ENCODE measurements around the gene GSN. TPM values are rescaled to one million over a fixed set of nuclear protein-coding genes. Genes with fewer than 3 reads are reported as not detected.

GSN gene
- total RNA-seq, 2 experiments from 2014 or later, result 2.9 to 3.4 TPM

GRCh38 chr9:121268598-121268850 is 562 bp downstream of the GSN start:
- CTCF ChIA-PET, result interaction anchor here (1.1 to 3.2 kb wide), 4 partner anchors 10 to 51 kb away, joined by 3 to 20 read pairs (median 8); no protein-coding TSS in a partner anchor
- peak overlapping the region; percentile 48 for H3K27ac Mint-ChIP-seq
- peaks cover 22% of the 10 kb centered on the region for H3K27me3 Mint-ChIP-seq
- H3K9me3 Mint-ChIP-seq, result no peaks in the 10 kb centered on the region
- POLR2A ChIA-PET, result no interaction called here
- H3K36me3 Mint-ChIP-seq (ENCODE audit: low read depth), result no peaks in the 10 kb centered on the region
- H3K4me1 Mint-ChIP-seq, result peaks cover 20% of the 10 kb centered on the region
- DNase-seq, result no peak
- H3K4me3 Mint-ChIP-seq, result peak overlapping the region; percentile 67

GRCh38 chr9:121268851-121269641 is 1.1 kb downstream of the GSN start:
- H3K4me3 Mint-ChIP-seq, result peak overlapping the region; percentile 67
- H3K27ac Mint-ChIP-seq, result peak overlapping the region; percentile 48

DNA sequence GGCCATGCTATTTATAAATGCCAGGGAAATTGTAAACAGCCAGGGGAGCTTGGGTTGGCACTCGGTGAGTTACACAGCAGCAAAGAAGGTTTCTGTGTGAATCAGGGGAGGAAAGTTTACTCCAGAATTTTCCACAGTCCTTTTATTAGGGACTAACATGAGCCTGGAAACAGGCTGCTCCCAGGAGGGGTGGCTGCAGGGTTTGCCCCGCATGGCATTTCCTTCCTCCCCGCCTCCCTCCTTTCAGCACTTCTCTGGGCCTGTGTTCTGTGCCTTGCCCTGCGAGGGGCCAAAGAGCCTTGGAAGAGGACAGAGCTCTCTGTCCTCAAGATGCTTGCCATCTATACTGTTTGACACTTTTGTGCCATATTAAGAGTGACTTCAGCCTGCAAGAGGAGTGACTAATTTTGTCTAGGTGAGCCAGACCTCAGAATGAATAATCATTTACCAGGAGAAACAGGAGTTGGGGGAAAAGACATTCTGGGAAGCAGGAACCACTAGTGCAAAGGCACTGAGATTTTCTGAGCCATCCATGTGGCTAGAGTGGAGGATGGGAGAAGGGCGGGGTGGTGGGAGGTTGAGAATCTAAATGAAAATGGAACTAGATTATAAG is 1.8 kb downstream of the GSN start:
- DNase-seq, result no peak
- ChIA-PET CTCF (interaction anchor here (1.1 to 3.2 kb wide), 4 partner anchors 8 to 50 kb away, joined by 3 to 20 read pairs (median 8); no protein-coding TSS in a partner anchor), POLR2A (no interaction called here)
- peaks cover 20% of the 10 kb centered on the region for H3K4me1 Mint-ChIP-seq
- peaks cover 22% of the 10 kb centered on the region for H3K27me3 Mint-ChIP-seq
- no peaks in the 10 kb centered on the region for H3K36me3 Mint-ChIP-seq (ENCODE audit: low read depth)
- no peak overlapping the region for H3K4me3 Mint-ChIP-seq
- no peak overlapping the region for H3K27ac Mint-ChIP-seq
- H3K9me3 Mint-ChIP-seq, result no peaks in the 10 kb centered on the region

More at GRCh38 chr9:121268851-121269641, 1.1 kb downstream of the GSN start:
- ChIA-PET CTCF (interaction anchor here (1.1 to 3.2 kb wide), 5 partner anchors 9 to 51 kb away, joined by 3 to 20 read pairs (median 7); no protein-coding TSS in a partner anchor), POLR2A (no interaction called here)
- no peak for DNase-seq
- no peaks in the 10 kb centered on the region for H3K9me3 Mint-ChIP-seq
- H3K27me3 Mint-ChIP-seq, result peaks cover 22% of the 10 kb centered on the region
- no peaks in the 10 kb centered on the region for H3K36me3 Mint-ChIP-seq (ENCODE audit: low read depth)
- peaks cover 20% of the 10 kb centered on the region for H3K4me1 Mint-ChIP-seq

DNA sequence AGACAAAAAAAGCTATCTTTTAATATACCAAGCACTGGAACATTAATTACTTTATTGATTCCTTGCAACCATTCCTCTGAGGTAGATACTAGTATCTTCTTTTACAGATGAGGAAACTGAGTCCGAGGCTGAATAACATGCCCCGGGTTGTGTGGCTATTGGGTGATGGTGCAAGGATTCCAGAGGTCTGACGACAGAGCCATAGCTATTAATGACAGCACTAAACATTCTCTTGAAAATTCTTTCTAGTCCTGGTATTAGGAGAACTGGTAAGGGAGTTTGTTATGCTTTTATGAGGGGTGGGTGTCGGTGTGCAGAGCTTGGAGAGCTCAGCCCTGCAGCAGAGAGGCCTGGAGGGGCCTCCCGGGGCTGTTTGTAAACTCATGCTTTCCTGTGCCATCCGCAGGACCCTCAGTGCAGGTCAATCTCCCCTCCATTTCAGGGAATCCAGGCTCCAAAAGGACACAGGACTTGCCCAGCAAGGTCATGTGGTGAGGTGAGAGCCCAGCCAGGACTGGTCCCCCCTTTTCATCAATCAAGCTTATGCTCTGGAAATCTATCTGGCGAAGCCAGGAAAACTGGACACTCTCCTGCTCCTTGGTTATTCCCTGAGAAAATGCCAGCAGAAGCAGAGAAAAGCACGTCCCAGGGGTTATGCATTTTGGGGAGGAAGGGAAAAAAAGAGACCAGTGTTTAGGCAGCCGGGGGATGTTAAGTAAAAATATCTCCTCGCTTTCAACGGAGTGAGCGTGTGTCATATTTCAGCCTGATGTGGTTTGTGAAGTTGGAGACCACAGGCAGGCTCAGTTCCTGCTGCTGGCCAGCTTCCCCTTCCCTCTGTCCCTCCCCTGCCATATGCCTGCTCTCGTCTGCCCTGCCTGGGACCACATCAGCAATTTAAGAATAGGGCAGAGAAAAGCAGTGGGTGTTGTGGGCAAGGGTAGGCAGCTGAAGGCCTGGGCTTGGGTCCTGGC is 3.7 kb downstream of the GSN start:
- Mint-ChIP-seq H3K27me3 (peaks cover 20% of the 10 kb centered on the region), H3K4me1 (peaks cover 20% of the 10 kb centered on the region), H3K4me3 (no peak overlapping the region), H3K36me3 (ENCODE audit: low read depth) (no peaks in the 10 kb centered on the region), H3K27ac (no peak overlapping the region), H3K9me3 (no peaks in the 10 kb centered on the region)
- no peak for DNase-seq
- ChIA-PET CTCF (interaction anchor here (1.9 kb wide), 1 partner anchor 48 kb away, joined by 6 read pairs; no protein-coding TSS in a partner anchor), POLR2A (interaction anchor here (0.5 kb wide), 1 partner anchor 250 kb away, joined by 3 read pairs; no protein-coding TSS in a partner anchor)

- CTCF ChIA-PET, result interaction anchor here (1.3 to 1.9 kb wide), 2 partner anchors 19 to 47 kb away, joined by 4 to 6 read pairs; no protein-coding TSS in a partner anchor
- H3K27ac Mint-ChIP-seq, result no peak overlapping the region
- H3K36me3 Mint-ChIP-seq (ENCODE audit: low read depth), result no peaks in the 10 kb centered on the region
- DNase-seq, result no peak
- H3K9me3 Mint-ChIP-seq, result no peaks in the 10 kb centered on the region
- no peak overlapping the region for H3K4me3 Mint-ChIP-seq
- peaks cover 20% of the 10 kb centered on the region for H3K4me1 Mint-ChIP-seq
- POLR2A ChIA-PET, result no interaction called here
- H3K27me3 Mint-ChIP-seq, result peaks cover 16% of the 10 kb centered on the region
Measured at GRCh38 chr9:121272401-121272948, 4.5 kb downstream of the GSN start.

DNA sequence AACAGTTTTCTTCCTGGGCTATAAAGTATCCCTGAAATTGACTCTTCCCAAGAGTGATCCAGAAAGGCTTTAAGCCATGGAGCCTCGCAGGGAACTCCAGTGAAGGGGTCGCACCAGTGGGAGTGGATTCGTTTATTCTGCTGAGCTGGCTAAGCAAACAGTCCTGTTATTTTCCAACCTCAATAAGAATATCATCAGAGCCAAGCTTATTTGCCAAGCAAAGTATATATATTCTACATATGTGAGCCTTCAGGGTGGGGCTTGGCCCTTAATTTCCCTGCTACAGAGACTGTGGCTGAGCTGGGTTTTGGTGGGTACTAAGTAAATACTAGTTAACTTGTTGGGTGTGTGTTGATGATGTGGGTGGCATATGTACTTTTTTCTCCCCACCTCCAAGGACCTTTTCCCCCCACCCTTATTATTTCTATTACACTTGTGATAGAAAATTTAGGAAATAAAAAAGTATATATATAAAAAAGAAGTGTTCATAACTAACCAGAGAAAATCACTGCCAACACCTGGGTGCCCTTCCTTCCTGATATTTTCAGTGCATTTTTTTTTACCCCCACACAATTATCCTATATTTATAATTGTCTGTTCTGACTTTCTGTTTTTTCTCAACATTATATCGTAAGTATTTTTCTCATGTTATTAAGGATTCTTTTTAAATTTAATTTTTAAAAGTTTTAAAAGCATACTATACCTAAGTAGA is 5.3 kb downstream of the GSN start:
- CTCF ChIA-PET, result interaction anchor here (1.3 to 1.9 kb wide), 3 partner anchors 11 to 46 kb away, joined by 3 to 6 read pairs (median 4); no protein-coding TSS in a partner anchor
- Mint-ChIP-seq H3K4me1 (peaks cover 17% of the 10 kb centered on the region), H3K9me3 (no peaks in the 10 kb centered on the region), H3K36me3 (ENCODE audit: low read depth) (no peaks in the 10 kb centered on the region), H3K27ac (no peak overlapping the region), H3K4me3 (no peak overlapping the region), H3K27me3 (peaks cover 16% of the 10 kb centered on the region)
- DNase-seq, result no peak
- POLR2A ChIA-PET, result no interaction called here

- Mint-ChIP-seq H3K4me3 (no peak overlapping the region), H3K36me3 (ENCODE audit: low read depth) (no peaks in the 10 kb centered on the region), H3K27ac (no peak overlapping the region), H3K27me3 (peaks cover 5% of the 10 kb centered on the region), H3K9me3 (no peaks in the 10 kb centered on the region), H3K4me1 (peaks cover 8% of the 10 kb centered on the region)
- ChIA-PET CTCF (interaction anchor here (1.0 to 1.3 kb wide), 2 partner anchors 9 to 119 kb away, joined by 3 read pairs; no protein-coding TSS in a partner anchor), POLR2A (no interaction called here)
- DNase-seq, result no peak
Measured at GRCh38 chr9:121274851-121275250, 6.9 kb downstream of the GSN start.

DNA sequence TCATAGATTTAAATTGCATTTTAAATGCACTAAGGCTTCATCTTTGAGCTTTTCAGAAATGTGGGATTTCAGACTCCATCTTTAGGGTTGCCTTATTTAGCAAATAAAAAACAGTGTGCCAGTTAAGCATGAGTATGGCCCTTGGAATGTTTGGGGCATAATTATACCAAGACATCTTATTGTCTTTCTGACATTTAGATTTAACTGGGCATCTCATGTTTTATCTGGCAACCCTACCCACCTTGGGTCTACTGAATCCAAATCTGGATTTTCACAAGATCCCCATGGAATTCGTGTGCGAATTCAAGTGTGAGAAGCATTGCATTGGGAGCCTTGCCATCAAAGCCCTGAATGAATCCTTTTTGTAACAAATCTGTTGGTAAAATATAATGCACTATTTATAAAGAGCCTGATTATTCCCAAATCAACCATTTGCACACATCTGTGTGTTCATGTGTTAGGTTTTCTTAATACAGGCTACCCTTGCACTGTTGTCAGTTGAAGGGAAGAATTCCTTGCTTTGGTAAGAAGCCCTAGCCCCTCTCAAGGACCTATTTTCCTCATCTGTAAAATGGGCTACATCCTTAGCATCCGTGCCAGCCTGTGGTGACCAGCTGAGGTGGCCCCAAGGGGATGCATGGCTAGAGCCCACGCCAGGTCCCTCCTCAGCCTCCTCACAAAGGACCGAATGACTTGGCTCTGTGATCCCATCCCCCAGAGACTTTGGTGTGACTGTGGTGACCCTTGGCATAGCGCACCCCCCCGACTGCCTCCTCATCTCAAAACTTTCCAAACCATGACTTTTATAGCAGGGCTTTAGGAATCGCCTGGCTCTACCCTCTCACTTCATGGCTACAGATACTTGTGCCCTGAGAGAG is 8.1 kb downstream of the GSN start:
- H3K27me3 Mint-ChIP-seq, result no peaks in the 10 kb centered on the region
- CTCF ChIA-PET, result interaction anchor here (1.0 kb wide), 1 partner anchor 118 kb away, joined by 3 read pairs; no protein-coding TSS in a partner anchor

DNA sequence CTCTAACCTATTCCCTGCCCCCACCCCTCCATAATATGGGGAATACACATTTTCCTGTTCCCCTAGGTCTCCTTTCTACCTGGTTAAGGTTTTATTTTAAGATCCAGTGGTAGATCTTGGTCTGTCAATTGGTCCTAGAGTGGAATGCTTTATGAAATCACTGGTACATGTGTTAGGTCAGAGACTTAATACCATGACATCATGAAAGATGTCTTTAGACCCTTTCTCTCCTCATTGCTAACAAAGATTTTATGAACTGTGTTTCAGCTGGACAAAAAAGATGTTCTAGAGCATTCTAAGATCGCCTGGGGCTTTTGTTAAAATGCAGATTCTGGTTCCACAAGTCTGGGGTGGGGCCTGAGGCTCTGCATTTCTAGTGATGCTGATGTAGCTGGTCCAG is 9.1 kb downstream of the GSN start:
- H3K9me3 Mint-ChIP-seq, result no peaks in the 10 kb centered on the region
- no peak overlapping the region for H3K27ac Mint-ChIP-seq
- no peaks in the 10 kb centered on the region for H3K36me3 Mint-ChIP-seq (ENCODE audit: low read depth)
- H3K27me3 Mint-ChIP-seq, result no peaks in the 10 kb centered on the region
- DNase-seq, result no peak
- no peak overlapping the region for H3K4me3 Mint-ChIP-seq
- ChIA-PET CTCF (interaction anchor here (0.8 to 2.4 kb wide), 4 partner anchors 8 to 43 kb away, joined by 3 to 20 read pairs (median 5); partner anchors contain the start of gene GSN), POLR2A (no interaction called here)
- peaks cover 6% of the 10 kb centered on the region for H3K4me1 Mint-ChIP-seq

More for the DNA sequence above, 8.1 kb downstream of the GSN start:
- no peaks in the 10 kb centered on the region for H3K9me3 Mint-ChIP-seq
- H3K4me3 Mint-ChIP-seq, result no peak overlapping the region
- POLR2A ChIA-PET, result no interaction called here
- H3K27ac Mint-ChIP-seq, result no peak overlapping the region
- H3K36me3 Mint-ChIP-seq (ENCODE audit: low read depth), result no peaks in the 10 kb centered on the region
- no peak for DNase-seq
- H3K4me1 Mint-ChIP-seq, result peaks cover 4% of the 10 kb centered on the region

- H3K4me3 Mint-ChIP-seq, result no peak overlapping the region
- POLR2A ChIA-PET, result interaction anchor here (0.6 kb wide), 1 partner anchor 429 kb away, joined by 6 read pairs; no protein-coding TSS in a partner anchor
- H3K4me1 Mint-ChIP-seq, result peaks cover 6% of the 10 kb centered on the region
- no peaks in the 10 kb centered on the region for H3K27me3 Mint-ChIP-seq
- no peaks in the 10 kb centered on the region for H3K9me3 Mint-ChIP-seq
- H3K27ac Mint-ChIP-seq, result no peak overlapping the region
- CTCF ChIA-PET, result interaction anchor here (0.7 to 2.4 kb wide), 12 partner anchors 9 to 298 kb away, joined by 3 to 20 read pairs (median 4); partner anchors contain the start of gene GSN
- DNase-seq, result no peak
- H3K36me3 Mint-ChIP-seq (ENCODE audit: low read depth), result no peaks in the 10 kb centered on the region
Measured at GRCh38 chr9:121277518-121278295, 9.7 kb downstream of the GSN start.
